ENCODE results near the gene SLC4A7. TPM values are rescaled to one million over a fixed set of nuclear protein-coding genes. Genes with fewer than 3 reads are reported as not detected.

SLC4A7 gene
- total and polyA plus RNA-seq, 2 donors (not counting 1 experiment from before 2014, with no cell fraction given): 9.4 to 46.9 TPM

GRCh38 chr3:27464646-27465045, 19.5 kb downstream of the SLC4A7 start:
- Mint-ChIP-seq H3K4me1 (peaks cover 15% of the 10 kb centered on the region), H3K27me3 (no peaks in the 10 kb centered on the region), H3K27ac (no peak overlapping the region), H3K9me3 (ENCODE audit: insufficient read depth) (no peaks in the 10 kb centered on the region), H3K4me3 (no peak overlapping the region)
- no peak overlapping the region for H3K9ac ChIP-seq (ENCODE audit: low read length)
- H3K36me3 ChIP-seq (replicated peaks in 1 of 2; ENCODE audit: control extremely low read depth in 1 of 2, control insufficient read depth in 1 of 2, extremely low read depth in 1 of 2, insufficient read depth in 2 of 2, low read length in 1 of 2): peaks cover 0 to 6% of the 10 kb centered on the region in 2 experiments
- H3K27me3 ChIP-seq (replicated peaks in 1 of 4; ENCODE audit: control extremely low read depth in 1 of 4, control insufficient read depth in 3 of 4, insufficient read depth in 4 of 4, low read length in 3 of 4): no peaks in the 10 kb centered on the region
- no peak overlapping the region for H3K27ac ChIP-seq (ENCODE audit: low read length in 2 of 2)
- H4K20me1 ChIP-seq (ENCODE audit: control insufficient read depth, insufficient read depth, low read length, poor library complexity, severe bottlenecking): peaks cover 17% of the 10 kb centered on the region
- H3K4me2 ChIP-seq (replicated peaks; ENCODE audit: low read depth, low read length, poor library complexity, severe bottlenecking): no peak overlapping the region
- over 99% methylated on average over 19 of the region's 19 CpGs for WGBS (ENCODE audit: insufficient coverage)
- H3K4me3 ChIP-seq (ENCODE audit: control extremely low read depth in 1 of 5, extremely low read depth in 1 of 5, insufficient read depth in 1 of 5, low read depth in 2 of 5, low read length in 4 of 5): no peak overlapping the region
- no peak overlapping the region for H2AFZ ChIP-seq (ENCODE audit: insufficient read depth, low read depth, low read length, poor library complexity, severe bottlenecking)
- H3K79me2 ChIP-seq (ENCODE audit: control insufficient read depth, insufficient read depth, low read length): peaks cover 95% of the 10 kb centered on the region
- H3K9me3 ChIP-seq (ENCODE audit: control extremely low read depth in 1 of 3, control insufficient read depth in 2 of 3, insufficient read depth in 1 of 3, low read length in 2 of 3): peaks cover 0 to 23% (median 0%) of the 10 kb centered on the region in 3 donors
- no peak for TF ChIP-seq EZH2 (IDR thresholded peaks at IDR 0.05; ENCODE audit: borderline replicate concordance, insufficient read depth, low read depth, low read length, poor library complexity, severe bottlenecking)
- TF ChIP-seq CTCF (IDR thresholded peaks at IDR 0.05): no peak
- peaks cover 0 to 3% of the 10 kb centered on the region in 2 donors for H3K4me1 ChIP-seq (ENCODE audit: control insufficient read depth in 2 of 2, insufficient read depth in 2 of 2, low read length in 2 of 2)
- ChIA-PET POLR2A (no interaction called here), CTCF (interaction anchor here (1.2 kb wide), 1 partner anchor 8 kb away, joined by 3 read pairs; no protein-coding TSS in a partner anchor)
- DNase-seq (no peak), ATAC-seq (ENCODE audit: low read depth) (no peak)
- intact Hi-C loops (cut with micrococcal nuclease): no loop called here

- H3K27ac ChIP-seq (ENCODE audit: low read length in 2 of 2): no peak overlapping the region
- no peaks in the 10 kb centered on the region for H3K9me3 Mint-ChIP-seq (ENCODE audit: insufficient read depth)
- no peaks in the 10 kb centered on the region for H3K4me1 ChIP-seq (ENCODE audit: control insufficient read depth in 2 of 2, insufficient read depth in 2 of 2, low read length in 2 of 2)
- ChIA-PET CTCF (no interaction called here), POLR2A (no interaction called here)
- no peak overlapping the region for H3K4me2 ChIP-seq (replicated peaks; ENCODE audit: low read depth, low read length, poor library complexity, severe bottlenecking)
- 97% methylated on average over 5 of the region's 8 CpGs for WGBS (ENCODE audit: insufficient coverage)
- no peak for TF ChIP-seq CTCF (IDR thresholded peaks at IDR 0.05)
- no peak for TF ChIP-seq EZH2 (IDR thresholded peaks at IDR 0.05; ENCODE audit: borderline replicate concordance, insufficient read depth, low read depth, low read length, poor library complexity, severe bottlenecking)
- peaks cover 25% of the 10 kb centered on the region for H4K20me1 ChIP-seq (ENCODE audit: control insufficient read depth, insufficient read depth, low read length, poor library complexity, severe bottlenecking)
- intact Hi-C loops (cut with micrococcal nuclease): no loop called here
- peaks cover 10% of the 10 kb centered on the region for H3K4me1 Mint-ChIP-seq
- no peak overlapping the region for H3K9ac ChIP-seq (ENCODE audit: low read length)
- H3K27ac Mint-ChIP-seq: no peak overlapping the region
- peaks cover 0 to 23% (median 0%) of the 10 kb centered on the region in 3 donors for H3K9me3 ChIP-seq (ENCODE audit: control extremely low read depth in 1 of 3, control insufficient read depth in 2 of 3, insufficient read depth in 1 of 3, low read length in 2 of 3)
- H3K27me3 ChIP-seq (replicated peaks in 1 of 4; ENCODE audit: control extremely low read depth in 1 of 4, control insufficient read depth in 3 of 4, insufficient read depth in 4 of 4, low read length in 3 of 4): no peaks in the 10 kb centered on the region
- H3K79me2 ChIP-seq (ENCODE audit: control insufficient read depth, insufficient read depth, low read length): peaks cover 86% of the 10 kb centered on the region
- H3K4me3 Mint-ChIP-seq: no peak overlapping the region
- no peak overlapping the region for H2AFZ ChIP-seq (ENCODE audit: insufficient read depth, low read depth, low read length, poor library complexity, severe bottlenecking)
- no peak for ATAC-seq (ENCODE audit: low read depth)
- no peaks in the 10 kb centered on the region for H3K27me3 Mint-ChIP-seq
- peaks cover 0 to 6% of the 10 kb centered on the region in 2 experiments for H3K36me3 ChIP-seq (replicated peaks in 1 of 2; ENCODE audit: control extremely low read depth in 1 of 2, control insufficient read depth in 1 of 2, extremely low read depth in 1 of 2, insufficient read depth in 2 of 2, low read length in 1 of 2)
- DNase-seq: no peak
- no peak overlapping the region for H3K4me3 ChIP-seq (ENCODE audit: control extremely low read depth in 1 of 5, extremely low read depth in 1 of 5, insufficient read depth in 1 of 5, low read depth in 2 of 5, low read length in 4 of 5)
Measured at GRCh38 chr3:27462228-27462627, 22.0 kb downstream of the SLC4A7 start.
